ENCODE data around the gene L1CAM. TPM values are rescaled to one million over a fixed set of nuclear protein-coding genes. Genes with fewer than 3 reads are reported as not detected.

L1CAM gene
- polyA plus RNA-seq, 1 of the 3 experiments (the other 2 are of a cell fraction), result 1.9 TPM

GRCh38 chrX:153816831-153817690, 68.9 kb downstream of the L1CAM start:
- POLR2A ChIA-PET, result interaction anchor here (2.7 kb wide), 1 partner anchor 23 kb away, joined by 9 read pairs; the partner anchor contains the start of genes IDH3G and SSR4
- no peaks in the 10 kb centered on the region for H3K9me2 ChIP-seq

More at GRCh38 chrX:153816831-153817690, 68.9 kb downstream of the L1CAM start:
- Histone ChIP-seq H3K4me1 (ENCODE audit: control insufficient read depth in 1 of 2, insufficient read depth in 2 of 2, low read depth in 1 of 2, low read length in 1 of 2) (peaks cover 0 to 34% of the 10 kb centered on the region in 2 experiments; a peak in 1 of 4 replicates), H3K27ac (ENCODE audit: low read depth in 2 of 2, low read length in 1 of 2) (no peak overlapping the region), H3K4me3 (ENCODE audit: low read depth in 2 of 2, low read length in 1 of 2) (no peak overlapping the region), H3K36me3 (replicated peaks in 1 of 2; ENCODE audit: control insufficient read depth in 1 of 2, insufficient read depth in 2 of 2, low read length in 1 of 2) (no peaks in the 10 kb centered on the region), H2AFZ (ENCODE audit: low read depth) (no peak overlapping the region), H3F3A (replicated peaks; ENCODE audit: insufficient read depth) (no peaks in the 10 kb centered on the region), H3K9me3 (no peaks in the 10 kb centered on the region), H3K4me2 (no peak overlapping the region), H3K27me3 (ENCODE audit: insufficient read depth) (peaks cover 29% of the 10 kb centered on the region), H3K9ac (no peak overlapping the region), H4K20me1 (ENCODE audit: insufficient read depth) (no peaks in the 10 kb centered on the region), H3K79me2 (ENCODE audit: insufficient read depth) (no peaks in the 10 kb centered on the region)
- DNase-seq, result peak; percentile 29
- CTCF ChIA-PET, result interaction anchor here (1.8 kb wide), 1 partner anchor 54 kb away, joined by 5 read pairs; no protein-coding TSS in a partner anchor
- TF ChIP-seq JUND (IDR thresholded peaks at IDR 0.05), result no peak
- TF ChIP-seq IRF3 (IDR thresholded peaks at IDR 0.05; ENCODE audit: low read depth, low read length), result no peak
- TF ChIP-seq NFIC (IDR thresholded peaks at IDR 0.05; ENCODE audit: borderline replicate concordance), result no peak
- no peak for TF ChIP-seq USF2 (IDR thresholded peaks at IDR 0.05; ENCODE audit: borderline replicate concordance, low read depth, low read length)
- no peak for TF ChIP-seq EZH2phosphoT487 (IDR thresholded peaks at IDR 0.05; ENCODE audit: borderline replicate concordance, low read depth)
- no peak for TF ChIP-seq USF1 (IDR thresholded peaks at IDR 0.05; ENCODE audit: borderline replicate concordance, low read depth)
- no peak for TF ChIP-seq GATA2 (CRISPR knock-in tag; IDR thresholded peaks at IDR 0.05)
- no peak for TF ChIP-seq PBX3 (IDR thresholded peaks at IDR 0.05)
- TF ChIP-seq POLR2AphosphoS5 (IDR thresholded peaks at IDR 0.05; ENCODE audit: low read depth, low read length), result no peak
- TF ChIP-seq MEF2A (IDR thresholded peaks at IDR 0.05; ENCODE audit: borderline replicate concordance, low read depth), result no peak
- TF ChIP-seq REST (IDR thresholded peaks at IDR 0.05; ENCODE audit: low read depth, low read length), result no peak
- no peak for TF ChIP-seq FOSL2 (IDR thresholded peaks at IDR 0.05; ENCODE audit: borderline replicate concordance, low read depth)
- TF ChIP-seq MXI1 (IDR thresholded peaks at IDR 0.05; ENCODE audit: low read depth, low read length), result no peak
- TF ChIP-seq FOXM1 (IDR thresholded peaks at IDR 0.05; ENCODE audit: low read depth), result no peak
- no peak for TF ChIP-seq RXRA (IDR thresholded peaks at IDR 0.05; ENCODE audit: borderline replicate concordance, low read depth)
- TF ChIP-seq GABPA (IDR thresholded peaks at IDR 0.05; ENCODE audit: low read depth), result no peak
- WGBS (ENCODE audit: low lambda C conversion rate), result 66% methylated on average over 25 of the region's 25 CpGs

Measured in SK-N-SH (cell line).